Measurements from ENCODE around the gene SAP30BP. TPM values are rescaled to one million over a fixed set of nuclear protein-coding genes. Genes with fewer than 3 reads are reported as not detected.

SAP30BP gene
- total and polyA plus RNA-seq, 8 donors, result 22.4 to 106 (median 37.7) TPM

DNA sequence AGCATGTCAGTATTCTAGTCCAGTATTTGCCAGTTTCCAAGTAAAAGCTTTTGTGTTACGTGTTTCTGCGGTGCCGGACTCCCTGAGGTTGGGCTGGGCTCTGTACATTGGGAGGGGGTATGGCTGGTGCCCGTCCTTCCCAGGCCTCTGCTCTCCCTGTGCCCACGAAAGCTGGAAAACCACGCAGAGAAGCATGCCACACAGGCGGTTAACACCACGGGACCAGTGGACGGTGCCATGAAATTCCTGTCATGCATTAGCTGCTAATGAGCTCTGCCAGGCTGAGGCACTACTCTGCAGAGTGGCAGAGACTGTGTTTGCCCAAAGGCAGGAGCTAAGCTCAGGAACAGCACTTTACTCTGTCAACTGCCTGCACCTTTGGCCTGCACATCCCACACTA lies 25.8 kb upstream of the SAP30BP start:
- Histone ChIP-seq H3K36me3 (no peaks in the 10 kb centered on the region), H3K4me1 (peaks cover 9 to 14% (median 12%) of the 10 kb centered on the region in 3 donors), H3K9me3 (no peaks in the 10 kb centered on the region), H3K4me3 (no peak overlapping the region), H3K27ac (peak overlapping the region in 2 of 4 donors; percentile 64 to 74), H3K27me3 (no peaks in the 10 kb centered on the region)
- TF ChIP-seq, protein P1, sequence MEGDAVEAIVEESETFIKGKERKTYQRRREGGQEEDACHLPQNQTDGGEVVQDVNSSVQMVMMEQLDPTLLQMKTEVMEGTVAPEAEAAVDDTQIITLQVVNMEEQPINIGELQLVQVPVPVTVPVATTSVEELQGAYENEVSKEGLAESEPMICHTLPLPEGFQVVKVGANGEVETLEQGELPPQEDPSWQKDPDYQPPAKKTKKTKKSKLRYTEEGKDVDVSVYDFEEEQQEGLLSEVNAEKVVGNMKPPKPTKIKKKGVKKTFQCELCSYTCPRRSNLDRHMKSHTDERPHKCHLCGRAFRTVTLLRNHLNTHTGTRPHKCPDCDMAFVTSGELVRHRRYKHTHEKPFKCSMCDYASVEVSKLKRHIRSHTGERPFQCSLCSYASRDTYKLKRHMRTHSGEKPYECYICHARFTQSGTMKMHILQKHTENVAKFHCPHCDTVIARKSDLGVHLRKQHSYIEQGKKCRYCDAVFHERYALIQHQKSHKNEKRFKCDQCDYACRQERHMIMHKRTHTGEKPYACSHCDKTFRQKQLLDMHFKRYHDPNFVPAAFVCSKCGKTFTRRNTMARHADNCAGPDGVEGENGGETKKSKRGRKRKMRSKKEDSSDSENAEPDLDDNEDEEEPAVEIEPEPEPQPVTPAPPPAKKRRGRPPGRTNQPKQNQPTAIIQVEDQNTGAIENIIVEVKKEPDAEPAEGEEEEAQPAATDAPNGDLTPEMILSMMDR (IDR thresholded peaks at IDR 0.05), result no peak
- WGBS, 2 donors, result 61 to 75% methylated on average over 9 of the region's 9 CpGs
- DNase-seq (peak in 3 of 6 donors; percentile 14 to 34 (median 33)), ATAC-seq (no peak), FAIRE-seq (no peak)
- intact Hi-C loops (cut with DNase I), result no loop called here

DNA sequence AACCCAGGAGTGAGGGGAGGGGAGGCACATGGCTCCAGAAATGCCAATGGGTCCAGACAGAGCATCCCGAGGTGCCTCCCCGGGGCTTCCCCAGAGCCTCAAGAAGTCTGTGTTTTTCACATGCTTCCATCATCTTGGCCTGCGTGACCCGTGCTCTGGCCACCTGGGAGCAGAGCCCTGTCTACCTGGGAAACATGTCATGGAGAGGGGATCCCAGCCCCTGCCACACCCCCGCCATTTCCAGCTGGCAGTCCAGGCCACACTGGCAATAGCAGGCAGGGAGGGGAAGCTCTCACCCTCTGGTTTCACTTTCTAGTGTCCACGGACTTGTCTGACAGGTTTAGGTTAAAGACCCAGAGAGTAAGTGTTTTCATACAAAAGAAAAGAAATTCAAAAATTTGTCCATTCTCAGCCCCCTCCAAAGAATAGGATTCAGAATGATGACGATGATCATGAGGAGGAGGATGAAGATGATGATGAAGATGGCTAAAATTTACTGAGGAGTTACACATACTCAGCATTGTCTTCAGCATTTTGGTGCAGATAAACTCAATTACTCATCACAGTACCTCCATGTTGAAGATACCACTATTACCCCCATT lies 24.9 kb upstream of the SAP30BP start:
- FAIRE-seq (no peak), ATAC-seq (peak in 1 of 4 donors; percentile 7), DNase-seq (peak in 4 of 6 donors; percentile 27 to 64 (median 40))
- Histone ChIP-seq H3K4me1 (peaks cover 12 to 21% (median 13%) of the 10 kb centered on the region in 3 donors), H3K27me3 (no peaks in the 10 kb centered on the region), H3K4me3 (no peak overlapping the region), H3K36me3 (no peaks in the 10 kb centered on the region), H3K9me3 (no peaks in the 10 kb centered on the region), H3K27ac (peak overlapping the region in 2 of 4 donors; percentile 64 to 74)
- intact Hi-C loops (cut with DNase I), result no loop called here
- 70 to 75% methylated on average over 7 of the region's 7 CpGs for WGBS, 2 donors
- TF ChIP-seq, protein P1 (IDR thresholded peaks at IDR 0.05), result no peak

DNA sequence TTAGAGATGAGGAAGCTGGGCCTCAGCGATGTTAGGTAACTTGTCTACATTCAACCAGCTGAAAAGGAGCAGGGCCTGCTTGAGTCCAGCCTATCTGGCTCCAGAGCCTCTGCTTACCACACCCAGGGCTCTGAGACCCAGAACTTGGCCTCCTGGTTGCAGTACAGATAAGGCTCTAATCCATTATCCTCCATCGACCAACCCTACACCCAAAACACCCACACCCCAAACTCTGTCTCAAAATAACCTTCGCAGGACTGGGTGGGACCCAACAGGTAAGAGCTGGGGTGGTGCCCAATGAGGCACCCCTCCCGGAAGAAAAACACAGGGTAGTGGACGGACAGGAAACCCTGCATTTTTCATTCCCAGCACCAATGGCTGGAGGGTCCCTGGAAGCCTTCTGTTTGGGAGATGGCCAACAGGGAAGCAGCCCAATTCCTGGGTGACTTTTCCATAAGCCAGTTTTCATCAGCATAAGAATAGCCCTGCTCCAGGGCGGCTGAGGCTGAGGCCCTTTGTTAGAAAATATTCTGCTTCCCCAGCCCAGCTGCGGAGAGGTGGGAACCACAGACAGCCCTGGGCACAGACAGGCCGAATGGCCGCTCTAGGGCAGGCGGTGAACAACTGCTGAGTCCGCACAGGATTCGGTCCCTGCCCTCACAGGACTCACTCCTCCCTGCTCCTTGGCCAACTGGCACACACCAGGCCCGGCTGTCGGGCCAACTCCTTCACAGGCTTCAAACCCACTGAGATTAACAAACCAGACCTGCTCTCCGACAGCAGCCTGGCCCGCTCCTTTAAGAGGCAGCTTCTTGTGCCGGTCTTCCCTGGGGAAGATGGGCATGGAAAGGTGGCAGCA lies 24.1 kb upstream of the SAP30BP start:
- DNase-seq (peak in 3 of 6 donors; percentile 12 to 55 (median 23)), FAIRE-seq (no peak), ATAC-seq (no peak)
- H3K9me3 ChIP-seq, result no peaks in the 10 kb centered on the region
- TF ChIP-seq, protein P1 (IDR thresholded peaks at IDR 0.05), result no peak
- no peaks in the 10 kb centered on the region for H3K27me3 ChIP-seq
- intact Hi-C loops (cut with DNase I), result no loop called here
- peaks cover 12 to 21% (median 13%) of the 10 kb centered on the region in 3 donors for H3K4me1 ChIP-seq
- no peaks in the 10 kb centered on the region for H3K36me3 ChIP-seq
- peak overlapping the region in 3 of 4 donors; percentile 8 to 74 (median 64) for H3K27ac ChIP-seq
- H3K4me3 ChIP-seq, result no peak overlapping the region
- 85% methylated on average over 17 of the region's 17 CpGs for WGBS, 2 donors

DNA sequence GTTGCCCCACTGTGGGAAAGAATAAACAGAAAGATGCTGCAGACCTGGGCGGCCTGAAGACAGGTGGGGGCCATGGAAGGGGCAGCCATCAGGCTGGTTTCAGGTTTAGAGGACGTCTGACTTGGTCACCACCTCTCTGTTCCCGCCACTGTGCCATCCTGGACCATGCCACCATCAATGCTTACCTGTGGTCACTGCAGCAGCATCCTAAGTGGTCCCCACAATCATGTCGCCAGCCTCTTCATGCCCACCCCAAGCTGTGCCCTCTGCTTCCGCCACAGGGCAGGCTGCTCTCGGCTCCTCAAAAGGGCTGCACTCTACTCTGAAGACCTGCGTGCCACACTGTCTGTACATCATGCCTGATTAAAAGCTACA lies 23.5 kb upstream of the SAP30BP start:
- TF ChIP-seq, protein P1 (IDR thresholded peaks at IDR 0.05), result no peak
- 89 to 94% methylated on average over 7 of the region's 7 CpGs for WGBS, 2 donors
- Histone ChIP-seq H3K4me3 (no peak overlapping the region), H3K27me3 (no peaks in the 10 kb centered on the region), H3K4me1 (peaks cover 12 to 21% (median 13%) of the 10 kb centered on the region in 3 donors), H3K36me3 (no peaks in the 10 kb centered on the region), H3K27ac (peak overlapping the region in 2 of 4 donors; percentile 8 to 74), H3K9me3 (no peaks in the 10 kb centered on the region)
- intact Hi-C loops (cut with DNase I), result no loop called here
- no peak for ATAC-seq
- no peak for FAIRE-seq
- DNase-seq, result peak in 1 of 6 donors; percentile 12
